NCI-H128 (cell line): ENCODE results near the gene CDADC1.

Experiments used
- DNase-seq: peaks from one replicate; lab custom pipeline; 2025; ENCODE audit not compliant: unreplicated experiment; lab: John Stamatoyannopoulos, UW

Gene CDADC1

DNA sequence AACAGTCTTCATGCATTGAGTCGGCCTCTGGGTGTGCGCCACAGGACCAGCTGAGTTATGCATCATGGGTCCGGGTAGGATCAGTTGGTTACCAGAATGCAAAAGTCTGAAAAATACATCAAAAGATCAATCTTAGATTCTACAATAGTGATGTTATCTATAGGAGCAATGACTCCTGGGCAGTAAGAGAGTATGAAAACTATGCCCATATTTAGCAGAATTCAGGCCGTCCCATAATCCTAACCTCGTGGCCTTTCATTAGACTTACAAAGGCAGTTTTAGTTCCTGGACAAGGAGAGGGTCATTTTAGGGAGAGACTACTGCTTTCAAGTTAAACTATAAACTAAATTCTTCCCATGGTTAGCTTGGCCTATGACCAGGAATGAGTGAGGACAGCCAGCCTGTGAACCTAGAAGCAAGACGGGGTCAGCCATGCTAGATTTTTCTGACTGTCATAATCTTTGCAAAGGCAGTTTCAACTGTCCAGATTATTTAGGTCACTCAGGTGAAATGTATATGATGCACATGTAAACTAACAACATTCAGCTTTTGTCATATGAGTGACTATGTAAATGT, 11.8 kb upstream of the CDADC1 start:
- no peak for DNase-seq

DNA sequence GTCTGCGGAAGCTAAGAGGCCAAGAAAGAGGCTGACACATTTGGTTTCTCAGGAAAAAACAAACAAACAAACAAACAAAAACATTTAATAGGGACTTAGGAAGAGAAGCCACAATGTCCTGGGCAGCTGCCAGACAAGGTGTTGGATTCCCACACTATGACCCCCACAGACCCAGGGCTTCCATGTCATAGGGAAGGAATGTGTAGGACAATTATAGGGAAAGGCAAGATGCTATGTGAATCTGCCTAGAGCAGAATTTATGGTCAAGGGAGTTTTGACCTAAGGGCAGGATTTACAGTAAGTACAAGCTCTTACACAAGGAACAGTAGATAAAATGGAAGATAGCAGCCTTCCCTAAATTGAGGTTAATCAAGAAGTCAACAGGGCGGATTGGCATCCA, 9.1 kb upstream of the CDADC1 start:
- no peak for DNase-seq

DNA sequence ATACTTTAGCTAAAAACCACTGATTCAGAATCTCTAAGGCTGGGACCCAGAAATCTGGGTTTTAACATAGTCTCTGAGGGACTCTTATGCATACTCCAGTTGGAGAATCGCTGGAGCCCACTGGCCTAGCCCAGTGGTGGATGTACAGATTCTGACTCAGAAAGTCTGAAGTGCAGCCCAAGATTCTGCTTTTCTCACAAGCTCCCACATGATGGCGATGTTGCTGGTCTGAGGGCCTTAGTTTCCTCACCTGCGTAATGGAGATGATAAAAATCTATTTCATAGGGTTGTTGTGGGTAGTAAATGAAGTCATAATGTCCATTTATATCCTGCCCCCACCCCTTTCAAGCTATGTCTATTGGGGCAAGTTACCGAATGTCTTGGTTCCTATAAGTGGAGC, 7.7 kb upstream of the CDADC1 start:
- DNase-seq = no peak

DNA sequence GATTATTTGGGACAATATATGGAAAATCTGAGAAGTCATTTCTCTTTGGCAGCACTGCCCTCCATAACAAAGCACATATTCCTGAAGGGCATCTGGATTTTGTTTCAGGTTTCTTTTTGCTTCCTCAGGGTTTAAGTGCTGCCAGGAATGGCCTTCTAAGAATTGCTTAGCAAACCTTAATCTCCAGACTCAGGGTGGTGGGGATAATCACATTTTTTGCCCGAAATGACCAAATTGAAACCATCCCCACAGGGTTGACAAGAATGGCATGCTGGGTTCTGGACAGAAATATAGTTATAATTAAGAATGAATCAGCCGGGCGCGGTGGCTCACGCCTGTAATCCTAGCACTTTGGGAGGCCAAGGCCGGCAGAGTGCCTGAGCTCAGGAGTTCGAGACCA, 6.4 kb upstream of the CDADC1 start:
- no peak for DNase-seq

DNA sequence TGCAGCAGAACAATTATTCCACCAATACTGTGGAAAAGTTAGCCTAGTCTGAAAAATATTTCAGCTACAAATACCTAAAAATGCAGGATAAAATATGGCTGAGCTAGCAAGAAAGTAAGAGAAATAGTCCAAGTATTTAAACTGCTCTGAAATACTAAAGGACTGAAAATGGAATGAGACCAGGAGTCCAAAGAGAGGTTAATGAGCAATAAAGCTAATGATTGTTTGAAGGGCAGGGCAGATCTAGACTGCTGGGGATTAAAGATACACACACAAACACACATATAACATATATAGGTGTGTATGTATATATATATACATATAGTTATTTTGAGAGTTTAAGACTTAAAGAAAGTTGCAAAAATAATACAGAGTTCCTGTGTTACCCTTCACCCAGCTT, 2.6 kb upstream of the CDADC1 start:
- no peak for DNase-seq

DNA sequence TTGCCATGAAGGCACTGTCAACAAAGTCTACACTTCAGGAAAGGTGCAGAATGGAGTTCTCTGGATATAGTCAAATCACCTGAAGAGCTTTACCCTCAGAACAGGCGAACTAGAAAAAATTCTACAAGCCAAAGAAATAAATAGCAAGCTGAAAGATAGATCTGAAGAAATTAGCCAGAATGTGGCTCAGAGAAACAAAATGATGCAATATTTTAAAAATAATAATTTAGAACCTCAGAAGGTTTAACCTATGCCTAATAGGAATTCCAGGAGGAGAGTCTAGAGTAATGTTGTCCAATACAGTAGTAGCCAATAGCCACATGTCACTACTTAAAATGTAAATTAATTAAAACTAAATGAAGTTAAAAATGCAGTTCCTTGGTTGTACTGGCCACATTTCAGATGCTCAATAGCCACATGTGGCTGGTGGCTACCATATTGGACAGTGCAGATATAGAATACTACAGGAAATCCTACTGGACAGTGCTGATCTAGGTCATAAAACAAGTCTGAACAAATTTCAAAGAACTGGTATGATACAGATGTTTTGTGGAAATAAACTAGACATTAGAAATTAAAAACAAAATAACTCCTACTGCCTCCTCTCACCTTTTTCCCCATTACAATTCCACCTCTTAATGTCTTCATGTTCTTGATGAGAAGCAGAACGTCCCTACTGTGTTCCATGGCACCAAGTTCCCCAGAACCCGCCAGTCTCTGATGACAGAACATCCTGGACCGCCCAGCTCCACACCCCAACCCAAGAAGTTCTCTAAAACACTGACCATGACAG, 679 bp upstream of the CDADC1 start:
- DNase-seq = no peak

DNA sequence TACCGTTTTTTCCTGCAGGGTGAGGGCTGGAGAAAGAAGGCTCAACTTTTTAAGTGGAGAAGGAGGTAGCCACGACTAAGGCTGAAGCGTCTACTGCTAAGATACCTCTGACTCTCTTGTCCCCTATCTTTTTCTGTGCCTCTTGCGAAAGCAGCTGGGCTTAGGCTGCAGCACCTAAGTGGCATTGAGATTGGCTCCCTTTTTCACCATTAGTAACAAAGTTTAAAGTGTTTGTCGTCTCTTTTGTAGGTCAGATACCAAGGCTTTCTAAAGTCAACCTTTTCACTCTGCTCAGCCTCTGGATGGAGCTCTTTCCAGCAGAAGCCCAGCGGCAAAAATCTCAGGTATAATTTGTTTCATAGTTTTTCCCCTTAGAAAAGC, 887 bp downstream of the CDADC1 start:
- DNase-seq = no peak

DNA sequence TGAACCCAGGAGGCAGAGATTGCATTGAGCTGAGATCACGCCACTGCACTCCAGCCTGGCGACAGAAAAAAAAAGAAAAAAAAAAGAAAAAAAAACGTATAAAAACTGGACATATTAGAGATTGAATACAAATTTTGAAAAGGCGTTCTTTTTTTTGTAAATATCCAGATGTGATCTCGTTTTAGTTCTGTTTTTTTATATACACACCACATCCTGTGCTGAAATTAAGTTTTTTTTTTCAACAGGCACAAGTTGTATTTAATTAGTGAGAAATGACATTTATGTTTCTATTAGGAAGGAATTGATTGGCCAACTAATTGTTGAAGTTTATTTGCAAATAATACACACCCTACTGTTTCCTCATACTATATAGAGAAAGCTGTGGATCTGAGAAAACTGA, 3.6 kb downstream of the CDADC1 start:
- no peak for DNase-seq

DNA sequence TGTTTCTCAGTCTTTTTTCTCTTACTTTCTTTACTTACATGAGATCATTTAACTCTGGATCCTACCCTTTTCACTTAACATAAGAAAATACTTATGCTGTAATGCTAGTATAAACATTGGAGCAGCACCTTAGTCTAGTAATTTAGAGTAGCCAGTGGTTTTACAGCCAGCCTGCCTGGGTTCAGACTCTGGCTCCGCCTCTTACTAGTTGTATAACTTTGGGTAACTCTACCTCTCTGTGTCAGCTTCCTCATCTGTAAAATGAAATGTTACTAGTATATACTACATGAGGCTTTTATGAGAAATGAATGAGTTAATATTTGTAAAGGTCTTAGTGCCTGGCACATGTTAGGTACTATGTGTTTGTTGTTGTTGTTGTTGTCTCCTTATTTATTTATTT, 5.6 kb downstream of the CDADC1 start:
- no peak for DNase-seq

DNA sequence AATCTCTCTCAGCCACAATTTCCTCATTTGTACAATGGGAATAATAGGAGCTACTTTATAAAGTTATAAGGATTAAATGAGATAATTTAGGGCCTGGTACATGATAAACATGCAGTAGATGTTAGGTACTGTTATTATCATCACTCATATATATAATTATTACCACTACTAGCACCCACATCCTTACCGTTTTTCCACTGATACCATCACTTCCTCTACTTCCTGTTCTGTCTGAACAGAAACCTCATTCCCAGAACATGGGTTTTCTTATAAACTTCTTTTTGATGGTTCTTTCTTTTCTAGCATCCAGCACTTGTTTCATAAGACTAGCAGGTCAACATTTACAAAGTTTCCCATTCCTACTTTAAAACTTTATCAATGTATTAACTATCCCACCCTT, 6.3 kb downstream of the CDADC1 start:
- DNase-seq = no peak

DNA sequence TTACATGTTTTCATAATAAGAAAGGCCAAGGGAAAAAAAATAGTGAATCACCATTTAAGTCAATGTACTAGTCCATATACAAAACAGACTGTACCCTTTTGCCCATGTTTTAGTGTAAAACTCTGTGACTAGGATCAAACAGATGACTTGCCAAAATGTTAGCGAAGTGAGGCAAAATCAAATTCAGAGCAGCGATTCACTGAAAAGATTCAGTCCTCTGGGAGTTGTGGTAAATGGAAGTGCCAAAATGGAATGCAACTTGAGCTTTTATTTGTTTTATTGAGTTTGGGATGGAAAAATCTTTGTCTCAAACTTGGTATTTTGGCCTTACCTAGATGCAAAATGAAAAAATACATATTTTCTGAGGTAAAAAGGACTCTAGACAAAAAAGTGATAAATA, 9.1 kb downstream of the CDADC1 start:
- DNase-seq = no peak

DNA sequence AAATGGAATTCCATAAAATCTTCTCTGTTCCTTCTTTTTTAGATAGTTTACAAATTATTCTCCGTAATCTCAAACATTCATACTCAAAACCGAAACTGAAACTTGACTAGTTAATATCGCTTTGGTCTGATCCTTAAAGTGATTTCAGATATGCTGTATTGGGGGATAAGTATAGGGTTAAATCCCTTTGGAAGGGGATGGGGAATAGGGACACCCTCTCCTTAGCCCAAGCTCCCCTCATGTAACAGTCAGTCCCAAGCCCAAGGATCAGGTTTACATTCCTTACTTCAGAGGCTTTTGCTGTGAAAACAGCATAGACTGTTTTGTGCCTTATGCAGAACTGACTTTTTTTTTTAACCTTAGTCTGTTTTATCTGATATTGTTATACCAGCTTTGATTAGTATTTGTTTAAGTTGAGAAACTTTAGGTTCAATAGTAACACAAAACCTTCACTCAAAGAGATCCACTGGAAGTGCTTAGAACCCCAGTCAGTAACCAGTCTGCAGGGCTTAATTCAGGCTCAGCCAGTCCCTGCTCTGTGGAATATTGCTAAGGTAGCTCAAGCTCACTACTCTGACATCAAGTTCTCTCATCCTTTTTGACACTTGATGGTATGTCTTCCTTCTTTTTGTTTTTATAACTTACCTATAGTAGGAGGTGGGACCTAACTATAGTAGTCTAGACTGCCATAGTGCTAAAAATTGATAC, 10.5 kb downstream of the CDADC1 start:
- DNase-seq = no peak

DNA sequence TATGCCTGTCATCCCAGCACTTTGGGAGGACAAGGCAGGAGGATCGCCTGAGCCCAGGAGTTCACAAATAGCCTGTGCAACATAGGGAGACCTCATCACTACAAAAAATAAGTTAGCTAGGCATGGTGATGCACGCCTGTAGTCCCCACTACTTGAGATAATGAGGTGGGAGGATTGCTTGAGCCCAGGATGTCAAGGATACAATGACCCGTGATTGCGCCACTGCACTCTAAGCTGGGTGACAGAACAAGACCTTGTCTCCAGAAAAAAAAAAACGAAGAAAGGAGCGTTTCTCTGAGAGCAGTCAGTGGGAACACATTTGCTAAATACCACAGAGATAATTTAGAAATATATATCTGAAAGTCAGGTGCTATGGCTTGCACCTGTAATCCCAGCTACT, 11.9 kb downstream of the CDADC1 start:
- DNase-seq = no peak

DNA sequence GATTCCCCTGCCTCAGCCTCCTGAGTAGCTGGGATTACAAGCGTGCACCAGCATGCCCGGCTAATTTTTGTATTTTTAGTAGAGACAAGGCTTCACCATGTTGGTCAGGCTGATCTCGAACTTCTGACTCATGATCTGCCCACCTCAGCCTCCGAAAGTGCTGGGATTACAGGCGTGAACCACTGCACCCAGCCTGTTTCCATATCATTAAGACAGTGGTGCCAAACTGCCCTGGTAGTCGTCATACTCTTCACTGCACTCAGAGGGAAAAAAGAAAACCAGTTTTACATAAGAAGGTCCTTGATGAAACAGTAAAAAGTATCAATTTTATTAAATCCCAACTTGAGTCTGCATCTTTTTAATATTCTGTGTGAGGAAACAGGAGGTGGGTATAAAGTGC, 14.9 kb downstream of the CDADC1 start:
- no peak for DNase-seq

DNA sequence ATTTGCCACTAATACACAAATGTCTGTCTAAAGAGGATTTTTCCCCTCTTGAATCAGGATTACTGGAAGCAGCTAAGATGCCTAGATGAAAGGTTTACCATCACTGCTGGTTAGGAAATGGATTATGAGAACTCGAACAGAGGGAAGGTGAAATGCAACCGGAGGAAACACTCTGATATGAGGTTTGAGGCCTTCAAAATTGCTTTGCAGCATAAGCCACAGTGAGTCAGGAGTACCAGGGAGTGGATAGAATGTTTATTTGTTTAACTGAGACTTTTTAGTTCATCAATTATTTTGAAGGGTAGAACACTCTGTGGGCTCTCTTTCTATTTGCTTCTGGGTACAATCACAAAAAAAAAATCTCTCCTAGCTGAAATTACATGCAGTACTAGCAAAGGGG, 18.1 kb downstream of the CDADC1 start:
- no peak for DNase-seq

DNA sequence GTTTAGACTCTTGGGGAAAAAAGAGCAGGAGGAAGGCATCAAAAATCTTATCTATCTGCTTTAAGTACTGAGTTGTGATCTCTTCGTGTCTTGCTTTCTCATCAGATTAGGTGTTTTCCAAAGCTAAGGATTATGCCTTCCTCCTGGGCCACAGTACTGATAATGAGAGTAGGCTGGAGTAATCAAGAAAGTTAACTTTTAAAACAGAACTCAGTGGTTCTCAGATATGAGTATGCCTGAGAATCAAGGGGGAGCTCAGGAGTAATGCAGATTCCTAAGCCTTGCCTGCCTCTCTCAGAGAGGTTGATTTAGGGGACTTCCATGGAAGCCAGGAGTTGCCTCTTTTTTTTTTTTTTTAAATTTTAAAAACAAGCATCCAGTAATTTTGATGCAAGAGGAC, 23.5 kb downstream of the CDADC1 start:
- no peak for DNase-seq

DNA sequence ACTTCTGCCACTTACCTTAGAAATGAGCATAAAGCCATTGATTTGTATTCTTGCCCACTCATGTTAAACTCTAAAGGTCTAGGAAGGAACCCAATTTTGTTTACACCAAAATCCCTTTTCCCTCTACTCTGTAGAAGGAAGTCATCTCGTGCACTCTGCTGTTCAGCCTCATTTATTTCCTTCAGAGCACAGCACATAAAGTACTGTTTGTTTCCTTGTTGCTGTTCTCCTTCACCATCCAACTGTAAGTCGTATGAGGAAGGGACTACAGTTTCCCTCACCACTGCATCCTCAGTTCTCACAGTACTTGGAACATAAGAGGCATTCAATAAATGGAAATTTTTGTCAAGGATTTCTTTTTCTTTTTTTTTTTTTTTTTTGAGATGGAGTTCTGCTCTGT, 24.6 kb downstream of the CDADC1 start:
- DNase-seq = no peak

DNA sequence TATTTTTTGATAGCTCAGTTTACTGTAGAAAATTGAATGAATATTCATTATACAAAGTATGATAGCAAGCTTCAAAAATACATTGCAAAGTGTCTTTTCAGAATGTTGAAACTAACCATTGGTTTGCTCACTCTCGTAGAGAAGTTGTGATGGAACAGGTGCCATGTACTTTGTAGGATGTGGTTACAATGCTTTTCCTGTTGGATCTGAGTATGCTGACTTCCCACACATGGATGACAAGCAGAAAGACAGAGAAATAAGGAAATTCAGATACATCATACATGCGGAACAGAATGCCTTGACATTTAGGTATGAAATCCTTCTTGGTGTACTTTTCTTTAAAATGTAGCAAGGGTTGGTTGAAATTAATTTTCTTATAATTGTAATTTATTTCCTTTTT, 30.5 kb downstream of the CDADC1 start:
- DNase-seq = no peak

DNA sequence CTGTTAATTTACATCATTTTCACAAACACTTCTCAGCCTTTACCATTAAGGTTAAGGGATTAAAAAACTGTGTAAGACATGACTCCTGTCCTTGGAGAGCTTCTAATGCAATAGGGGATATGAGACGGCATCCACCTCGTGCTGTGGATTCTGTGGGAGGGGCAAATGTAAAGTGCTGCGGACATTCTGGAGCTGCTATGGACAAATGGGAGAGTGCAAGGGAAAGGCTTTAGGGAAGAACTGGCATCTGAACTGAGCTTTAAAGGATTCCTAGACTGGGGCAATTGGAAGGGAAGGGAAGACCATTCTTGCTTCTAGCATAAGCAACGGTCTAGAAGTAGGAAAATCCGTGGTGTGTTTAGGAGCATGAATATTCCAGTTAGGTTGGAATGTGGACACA, 31.4 kb downstream of the CDADC1 start:
- no peak for DNase-seq

DNA sequence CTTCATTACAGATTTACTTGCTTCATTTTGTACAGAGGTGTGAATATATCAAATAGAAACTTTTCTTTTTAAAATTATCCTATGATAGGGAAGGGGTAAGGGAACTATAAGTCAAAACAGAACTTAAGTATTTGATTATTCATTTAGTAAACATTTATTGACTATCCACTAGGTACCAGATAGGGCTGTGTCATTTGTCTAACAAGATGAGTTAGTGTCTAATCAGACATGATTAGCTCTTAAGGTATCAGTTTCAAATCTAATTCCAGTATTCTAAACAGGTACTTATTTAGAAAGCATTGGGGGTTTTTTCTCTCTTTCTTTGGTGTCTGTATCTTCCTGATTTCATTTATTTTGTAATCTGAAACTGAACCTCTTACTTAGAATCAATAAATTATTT, 32.2 kb downstream of the CDADC1 start:
- DNase-seq = no peak

DNA sequence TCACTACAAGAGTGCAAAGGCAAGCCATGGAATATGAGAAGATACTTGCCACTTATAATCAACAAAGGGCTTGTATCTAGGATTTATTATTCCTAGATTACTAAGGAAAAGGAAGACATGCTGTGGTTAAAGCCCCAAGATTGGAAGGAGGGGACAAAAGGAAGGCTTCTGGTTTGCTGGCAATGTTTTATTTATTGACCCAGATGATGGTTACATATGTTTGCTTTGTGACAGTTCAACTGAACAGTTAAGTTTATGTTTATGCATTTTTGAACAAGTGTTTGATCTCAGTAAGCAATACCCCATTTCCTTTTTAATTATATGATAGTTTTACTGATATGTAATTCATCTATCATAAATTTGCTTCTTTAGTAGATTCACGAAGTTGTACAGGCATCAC, 40.3 kb downstream of the CDADC1 start:
- DNase-seq = no peak

DNA sequence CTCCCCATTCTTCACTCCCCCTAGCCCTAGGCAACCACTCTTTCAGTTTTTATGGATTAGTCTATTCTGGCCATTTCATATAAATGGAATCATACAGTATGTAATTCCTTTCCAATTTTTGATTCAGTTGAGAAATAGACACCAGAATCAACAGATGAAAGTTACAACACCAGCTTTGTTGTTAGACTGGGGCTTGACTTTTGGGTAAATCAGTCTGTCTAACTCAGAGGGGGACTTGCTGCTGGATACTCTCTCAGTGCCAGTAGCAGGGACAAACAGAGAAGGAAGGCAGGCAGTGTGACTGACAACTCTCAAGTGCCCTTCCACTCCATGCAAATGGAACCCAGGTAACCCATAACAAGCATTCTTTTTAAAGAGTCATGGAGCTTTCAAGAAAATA, 40.7 kb downstream of the CDADC1 start:
- DNase-seq = no peak
